Measurements from ENCODE around the gene APOLD1.
"Not testable (repeated sequence)": the region's sequence is repeated elsewhere in the genome, so short reads cannot be mapped to it uniquely, and the experiment has no call there.

Gene APOLD1

DNA sequence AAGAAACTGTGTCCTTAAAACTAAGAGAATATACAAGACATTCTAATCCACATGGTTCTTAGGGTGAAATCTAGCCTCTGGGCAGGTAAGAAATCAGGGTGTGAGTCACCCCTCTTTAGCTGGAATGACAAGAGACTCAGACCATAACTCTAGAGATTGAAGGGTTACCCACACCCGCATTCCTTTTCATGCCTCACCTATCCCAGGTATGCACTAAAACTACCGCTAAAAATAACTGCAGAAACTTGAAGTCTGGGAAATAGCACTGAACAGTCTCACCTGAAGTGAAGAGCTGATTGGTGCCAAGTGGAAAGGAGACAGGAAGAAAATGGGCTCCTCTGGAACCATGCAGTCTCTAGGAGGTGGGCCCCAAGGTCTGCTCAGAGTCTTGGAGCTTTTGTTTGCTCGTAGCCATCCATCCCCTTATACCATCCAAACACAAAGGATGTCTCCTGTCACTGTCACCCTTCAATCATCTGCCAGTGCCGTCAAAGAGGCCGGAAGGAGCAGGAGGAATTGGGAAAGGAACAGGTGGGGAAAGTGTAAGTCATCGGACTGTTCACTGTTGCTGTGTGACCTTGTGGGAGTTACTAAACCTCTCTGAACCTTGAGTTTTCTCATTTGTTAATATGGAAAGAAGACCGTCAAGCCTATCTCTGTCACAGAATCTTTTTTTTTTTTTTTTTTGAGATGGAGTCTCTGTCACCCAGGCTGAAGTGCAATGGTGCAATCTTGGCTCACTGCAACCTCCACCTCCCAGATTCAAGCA lies 50.1 kb downstream of the APOLD1 start:
- no peak for DNase-seq
- intact Hi-C loops (cut with DNase I): loop anchor here (2.0 kb wide), 1 partner anchor 147 kb away; no protein-coding TSS in a partner anchor

- DNase-seq: no peak
- intact Hi-C loops (cut with DNase I): loop anchor here (2.0 kb wide), 1 partner anchor 146 kb away; no protein-coding TSS in a partner anchor
Measured at GRCh38 chr12:12836571-12836970, 51.1 kb downstream of the APOLD1 start.

- DNase-seq: no peak
- intact Hi-C loops (cut with DNase I): loop anchor here (2.0 kb wide), 1 partner anchor 146 kb away; no protein-coding TSS in a partner anchor
Measured at GRCh38 chr12:12837025-12837812, 51.8 kb downstream of the APOLD1 start.

DNA sequence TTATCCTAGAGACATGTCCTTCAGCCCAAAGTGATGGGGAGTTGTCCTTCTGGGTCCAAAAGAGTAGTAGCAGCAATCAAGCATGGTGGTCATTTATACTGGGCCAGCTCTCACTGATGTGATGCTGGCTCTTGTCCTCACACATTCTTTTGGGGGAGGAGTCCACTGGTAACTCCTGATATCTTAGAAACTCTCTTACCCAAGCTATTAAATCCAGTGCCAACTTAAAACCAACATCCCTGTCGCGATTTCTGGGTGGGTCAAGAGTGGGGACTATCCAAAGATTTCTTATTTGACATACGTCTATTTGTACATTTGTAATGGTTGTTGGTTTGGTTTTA lies 52.3 kb downstream of the APOLD1 start:
- no peak for DNase-seq
- intact Hi-C loops (cut with DNase I): loop anchor here (2.0 kb wide), 1 partner anchor 145 kb away; no protein-coding TSS in a partner anchor

DNA sequence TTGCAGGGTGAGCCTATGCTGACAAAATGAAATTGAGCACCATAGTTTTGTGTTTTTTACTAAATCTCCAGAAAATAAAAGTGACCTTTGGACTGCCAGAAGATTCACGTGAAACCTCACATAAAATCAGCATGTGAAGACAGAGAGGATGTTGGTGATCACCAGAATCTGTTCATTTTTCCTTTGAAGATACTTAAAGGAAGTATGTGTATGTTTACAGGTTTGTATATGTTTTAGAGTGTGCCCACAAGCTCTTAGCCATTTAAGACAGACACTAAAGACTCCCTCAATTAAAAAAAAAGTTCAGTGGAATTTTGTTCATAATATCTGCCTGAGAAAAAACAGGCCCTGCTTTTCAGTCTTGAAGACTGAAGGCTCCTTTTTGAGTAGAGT lies 53.5 kb downstream of the APOLD1 start:
- intact Hi-C loops (cut with DNase I): no loop called here
- no peak for DNase-seq

DNA sequence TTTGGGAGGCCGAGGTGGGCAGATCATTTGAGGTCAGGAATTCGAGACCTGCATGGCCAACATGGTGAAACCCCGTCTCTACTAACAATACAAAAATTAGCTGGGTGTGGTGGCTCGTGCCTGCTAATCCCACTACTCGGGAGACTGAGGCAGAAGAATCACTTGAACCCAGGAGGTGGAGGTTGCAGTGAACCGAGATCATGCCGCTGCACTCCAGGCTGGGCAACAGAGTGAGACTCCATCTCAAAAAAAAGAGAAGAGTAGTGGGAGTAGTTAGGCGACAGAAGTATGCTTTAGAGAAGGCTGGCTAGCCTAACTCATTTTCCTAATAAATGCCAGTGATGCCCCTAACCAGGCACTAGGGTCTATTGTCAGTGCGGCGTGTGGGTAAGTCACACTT lies 54.0 kb downstream of the APOLD1 start:
- intact Hi-C loops (cut with DNase I); DNase-seq: not testable (repeated sequence)

DNA sequence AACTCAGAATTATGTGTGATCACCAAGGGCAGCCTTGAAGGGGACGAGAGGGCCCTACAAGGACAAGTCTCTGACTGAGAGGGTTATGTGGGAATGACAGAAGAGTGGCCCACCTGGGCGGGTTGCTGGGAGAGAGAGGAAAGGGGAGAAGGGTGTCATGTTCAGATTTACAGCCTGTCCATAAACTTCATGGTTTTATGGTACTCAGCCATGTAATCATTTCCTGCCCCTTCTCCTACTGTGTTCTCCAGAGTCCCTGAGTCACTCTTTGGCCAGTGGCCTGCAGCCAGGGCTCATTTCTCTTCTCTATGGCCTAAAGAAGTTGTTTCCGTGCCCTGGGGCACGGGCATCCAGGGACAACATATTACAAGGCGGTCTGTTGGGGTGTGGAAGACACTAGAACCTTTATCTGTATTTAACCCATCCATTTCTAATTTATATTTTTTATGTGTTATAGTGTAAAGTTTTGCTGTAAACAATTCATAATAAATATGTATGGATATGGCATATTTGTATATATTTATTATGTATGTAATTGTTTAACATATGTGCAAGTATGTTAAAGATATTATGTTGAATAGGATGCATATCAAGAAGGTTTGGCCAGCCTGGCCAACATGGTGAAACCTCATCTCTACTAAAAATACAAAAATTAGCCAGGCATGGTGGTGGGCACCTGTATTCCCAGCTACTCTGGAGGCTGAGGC lies 54.6 kb downstream of the APOLD1 start:
- intact Hi-C loops (cut with DNase I): no loop called here

DNA sequence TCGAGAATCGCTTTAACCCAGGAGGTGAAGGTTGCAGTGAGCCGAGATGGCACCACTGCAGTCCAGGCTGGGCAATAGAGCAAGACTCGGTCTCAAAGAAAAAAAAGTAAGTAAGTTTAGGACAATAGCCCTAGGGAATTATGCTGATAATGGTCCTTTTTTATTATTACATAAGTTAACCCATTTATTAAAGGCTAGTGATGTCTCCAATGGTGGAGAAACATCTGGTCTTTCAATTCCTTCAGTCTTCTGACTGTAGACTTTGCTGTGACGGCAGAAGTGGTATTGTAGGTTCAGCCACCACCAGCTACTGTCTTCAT lies 55.1 kb downstream of the APOLD1 start:
- no peak for DNase-seq
- intact Hi-C loops (cut with DNase I): no loop called here

More for the DNA sequence above, 54.6 kb downstream of the APOLD1 start:
- no peak for DNase-seq
